Astrocyte of the spinal cord (primary cell): ENCODE measurements around the gene NEAT1.

ENCODE experiments used
- DNase-seq: peaks from one replicate; pipeline ENCODE4 v3.0.0; 2011; ENCODE audit warnings: low read depth, low spot score
- H3K4me3 ChIP-seq: 2 replicates; pipeline ENCODE4 v1.5.1; 2011; ENCODE audit warnings: low read depth, mild to moderate bottlenecking, low read length, moderate library complexity
- CTCF ChIP-seq: IDR thresholded peaks from 2 replicates; pipeline ENCODE4 v1.5.1; 2012; ENCODE audit warnings: low read depth, mild to moderate bottlenecking, low read length, inconsistent platforms
- in situ Hi-C: cut with HindIII; loops from 2 replicates; pipeline ENCODE4 v1.10.0; 2017; ENCODE audit warnings: low sequenced_read_pairs

Gene NEAT1

GRCh38 chr11:65395961-65396530 is 26.6 kb upstream of the NEAT1 start:
- H3K4me3 ChIP-seq = no peak overlapping the region
- in situ Hi-C loops = no loop called here
- no peak for TF ChIP-seq CTCF
- no peak for DNase-seq

GRCh38 chr11:65396769-65397745 is 25.5 kb upstream of the NEAT1 start:
- no peak overlapping the region for H3K4me3 ChIP-seq
- no peak for DNase-seq
- TF ChIP-seq CTCF = no peak
- in situ Hi-C loops = no loop called here

- no peak for TF ChIP-seq CTCF
- in situ Hi-C loops = no loop called here
These were observed 24.2 kb upstream of the NEAT1 start for GRCh38 chr11:65398362-65398910.

GRCh38 chr11:65399249-65399648 is 23.3 kb upstream of the NEAT1 start:
- DNase-seq = no peak
- H3K4me3 ChIP-seq = no peak overlapping the region
- in situ Hi-C loops = no loop called here
- TF ChIP-seq CTCF = no peak

More at GRCh38 chr11:65398362-65398910, 24.2 kb upstream of the NEAT1 start:
- DNase-seq = no peak
- H3K4me3 ChIP-seq = no peak overlapping the region

- no peak for DNase-seq
- no peak for TF ChIP-seq CTCF
- in situ Hi-C loops = no loop called here
- no peak overlapping the region for H3K4me3 ChIP-seq
These were observed 22.8 kb upstream of the NEAT1 start for GRCh38 chr11:65399845-65400244.

GRCh38 chr11:65400307-65401072 is 22.1 kb upstream of the NEAT1 start:
- no peak for DNase-seq
- no peak overlapping the region for H3K4me3 ChIP-seq
- in situ Hi-C loops = no loop called here
- no peak for TF ChIP-seq CTCF
